GM10266 (cell line): Measurements from ENCODE around the gene TECR.

Experiments used
- DNase-seq: peaks from one replicate; pipeline ENCODE4 v3.0.0; 2012; ENCODE audit errors: extremely low spot score
- TF ChIP-seq, protein P1 (sequence below): IDR thresholded peaks from 2 replicates; pipeline ENCODE4 v1.5.1; 2012; ENCODE audit warnings: mild to moderate bottlenecking, low read depth; ENCODE audit not compliant: control insufficient read depth, insufficient read depth; ENCODE audit errors: missing control alignments

Gene TECR

GRCh38 chr19:14565298-14565679 lies 35.9 kb downstream of the TECR start:
- DNase-seq: no peak
- TF ChIP-seq, protein P1, sequence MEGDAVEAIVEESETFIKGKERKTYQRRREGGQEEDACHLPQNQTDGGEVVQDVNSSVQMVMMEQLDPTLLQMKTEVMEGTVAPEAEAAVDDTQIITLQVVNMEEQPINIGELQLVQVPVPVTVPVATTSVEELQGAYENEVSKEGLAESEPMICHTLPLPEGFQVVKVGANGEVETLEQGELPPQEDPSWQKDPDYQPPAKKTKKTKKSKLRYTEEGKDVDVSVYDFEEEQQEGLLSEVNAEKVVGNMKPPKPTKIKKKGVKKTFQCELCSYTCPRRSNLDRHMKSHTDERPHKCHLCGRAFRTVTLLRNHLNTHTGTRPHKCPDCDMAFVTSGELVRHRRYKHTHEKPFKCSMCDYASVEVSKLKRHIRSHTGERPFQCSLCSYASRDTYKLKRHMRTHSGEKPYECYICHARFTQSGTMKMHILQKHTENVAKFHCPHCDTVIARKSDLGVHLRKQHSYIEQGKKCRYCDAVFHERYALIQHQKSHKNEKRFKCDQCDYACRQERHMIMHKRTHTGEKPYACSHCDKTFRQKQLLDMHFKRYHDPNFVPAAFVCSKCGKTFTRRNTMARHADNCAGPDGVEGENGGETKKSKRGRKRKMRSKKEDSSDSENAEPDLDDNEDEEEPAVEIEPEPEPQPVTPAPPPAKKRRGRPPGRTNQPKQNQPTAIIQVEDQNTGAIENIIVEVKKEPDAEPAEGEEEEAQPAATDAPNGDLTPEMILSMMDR: no peak

DNA sequence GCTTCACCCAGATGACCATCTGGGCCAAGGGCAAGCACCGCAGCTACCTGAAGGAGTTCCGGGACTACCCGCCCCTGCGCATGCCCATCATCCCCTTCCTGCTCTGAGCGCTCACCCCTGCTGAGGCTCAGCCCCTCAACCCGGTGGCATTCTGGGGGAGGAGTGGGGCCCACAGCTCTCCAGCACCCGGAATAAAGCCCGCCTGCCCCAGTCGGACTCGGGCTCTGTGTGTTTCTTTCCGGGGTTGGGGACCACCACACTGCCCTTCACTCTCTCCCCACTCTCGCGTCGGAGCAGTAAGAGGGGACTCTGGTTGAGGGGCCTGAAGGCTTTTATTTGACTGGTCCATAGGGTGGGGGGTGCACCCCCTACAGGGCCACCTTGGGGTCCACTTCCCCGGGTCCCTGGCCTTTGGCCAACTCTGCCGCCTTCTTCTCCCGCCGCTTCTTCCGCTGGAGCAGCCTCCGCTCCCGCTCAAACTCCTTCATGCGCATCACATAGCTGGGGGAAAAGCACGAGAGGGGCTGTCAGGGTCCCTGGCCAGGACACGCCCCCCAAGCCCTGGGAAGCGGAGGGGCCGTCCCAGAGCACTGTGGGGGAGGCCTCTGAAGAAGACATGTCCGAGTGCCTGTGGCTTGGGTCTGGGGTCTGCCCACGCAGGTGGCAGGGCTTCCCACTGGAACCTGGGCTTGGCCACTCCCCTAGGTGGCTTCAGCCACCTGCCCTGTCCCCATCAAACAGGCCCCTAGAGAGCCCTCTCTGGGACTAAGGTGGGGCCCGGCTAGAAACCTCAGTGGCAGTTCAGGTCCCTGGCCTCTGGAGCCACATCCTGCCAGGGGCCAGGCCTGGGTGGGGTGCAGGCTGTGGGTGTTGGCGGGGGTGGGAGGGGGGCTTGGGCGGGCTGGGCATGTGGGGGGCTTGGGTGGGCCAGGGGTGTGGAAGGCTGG lies 36.6 kb downstream of the TECR start:
- TF ChIP-seq, protein P1: no peak
- no peak for DNase-seq

DNA sequence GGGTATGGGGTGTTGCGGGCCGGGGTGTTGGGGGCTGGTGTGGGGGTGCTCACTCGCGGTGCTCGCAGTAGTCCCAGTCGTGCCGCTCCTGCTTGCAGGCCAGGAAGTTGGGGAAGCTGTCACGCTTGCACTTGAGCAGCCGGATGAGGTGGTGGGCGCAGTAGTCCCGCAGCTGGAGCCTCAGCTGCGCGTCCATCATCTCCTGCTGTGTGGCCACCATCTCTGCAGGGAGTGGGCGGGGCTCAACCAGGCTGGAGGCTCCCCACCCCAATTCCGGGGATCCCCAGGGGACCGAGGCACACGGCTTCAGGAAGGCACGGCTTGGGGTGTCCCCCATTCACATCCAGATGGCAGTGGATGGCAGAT lies 37.3 kb downstream of the TECR start:
- TF ChIP-seq, protein P1: no peak
- no peak for DNase-seq

DNA sequence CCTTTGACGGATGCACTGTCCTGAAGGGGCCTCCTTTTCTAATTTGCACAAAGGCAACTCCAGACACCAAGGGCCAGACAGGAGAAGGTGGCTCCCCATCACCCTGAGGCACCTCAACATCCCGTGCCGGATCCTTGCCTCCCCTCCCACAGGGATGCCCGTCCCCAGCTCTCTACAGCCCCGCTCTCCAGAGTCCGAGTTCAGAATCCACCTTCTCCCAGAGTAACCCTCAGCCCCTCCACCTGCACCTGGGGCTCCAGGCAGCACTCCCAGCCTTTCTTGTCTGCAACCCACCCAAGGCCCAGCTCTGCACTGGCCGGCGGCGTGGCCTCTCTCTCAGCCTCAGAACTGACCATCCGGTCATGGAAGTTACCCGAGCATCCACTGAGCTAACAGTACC lies 37.7 kb downstream of the TECR start:
- DNase-seq: no peak
- TF ChIP-seq, protein P1: no peak

GRCh38 chr19:14570864-14571527 lies 41.6 kb downstream of the TECR start:
- DNase-seq: no peak
- TF ChIP-seq, protein P1: no peak

DNA sequence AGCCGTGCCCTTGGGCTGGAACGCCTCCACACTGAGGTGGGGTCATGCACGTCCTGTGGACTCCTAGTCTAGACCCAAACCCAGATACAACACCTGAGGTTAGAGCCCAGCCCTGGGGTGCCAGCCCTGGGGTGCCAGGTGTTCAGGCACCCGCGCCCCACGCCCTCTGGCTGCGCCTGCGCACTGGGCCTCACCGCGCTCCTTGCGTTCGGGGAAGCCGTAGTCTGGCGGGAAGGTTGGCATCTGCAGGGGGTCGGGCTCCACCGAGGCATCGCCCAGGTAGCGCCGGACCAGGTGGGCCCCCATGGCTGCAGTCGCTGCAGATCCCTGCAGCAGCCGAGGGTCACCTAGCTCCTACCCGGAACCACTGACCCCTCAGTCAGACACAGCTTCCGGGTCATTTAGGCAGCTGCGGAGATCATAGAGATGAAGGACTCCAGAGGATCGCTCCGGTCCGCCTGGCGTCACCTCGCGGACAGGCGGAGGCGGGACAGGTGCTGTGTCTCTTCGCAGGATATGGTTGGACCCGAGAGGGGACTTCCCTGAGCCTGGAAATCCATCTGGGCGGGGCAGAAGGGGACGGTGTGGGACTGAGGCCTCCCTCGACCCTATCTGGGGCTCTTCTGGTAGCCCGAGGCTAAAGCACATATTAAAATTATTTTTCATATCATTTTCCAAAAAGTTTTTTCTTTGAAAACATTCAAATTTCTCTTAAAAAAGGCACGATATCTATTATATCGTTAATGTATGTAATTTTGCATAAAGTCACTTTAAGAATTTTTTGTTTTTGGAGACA lies 42.5 kb downstream of the TECR start, which contains the start of gene NDUFB7:
NDUFB7 (minus strand) TSS at position 372 of the 796 bp plus-strand sequence; CDS start at position 306, 66 bp downstream.
- peak; percentile 88 for DNase-seq
- TF ChIP-seq, protein P1: peak; percentile 95
